GM10248 (cell line): ENCODE data around the gene CD6.
A peak's percentile ranks its signal among the peaks of the same experiment; 100 is the strongest.

Experiments
- CTCF ChIA-PET: fragments of 300-600 bp; sonication (Branson Sonifier 250); formaldehyde crosslinking; extraction: SDS; loops from one replicate; lab custom pipeline; 2021; ENCODE audit warnings: antibody characterized with exemption; lab: Yijun Ruan, JAX
- POLR2A ChIA-PET: fragments of 350-650 bp; sonication (Branson Sonifier 250); formaldehyde crosslinking; extraction: SDS; loops from one replicate; lab custom pipeline; 2020; ENCODE audit warnings: antibody characterized with exemption; lab: Yijun Ruan, JAX
- DNase-seq: peaks from one replicate; pipeline ENCODE4 v3.0.0; 2012; ENCODE audit errors: extremely low spot score
- TF ChIP-seq, protein P1 (sequence below): IDR thresholded peaks from 2 replicates; pipeline ENCODE4 v1.5.1; 2012; ENCODE audit warnings: mild to moderate bottlenecking, low read depth; ENCODE audit errors: extremely low read depth, missing control alignments, control extremely low read depth

The CD6 gene

DNA sequence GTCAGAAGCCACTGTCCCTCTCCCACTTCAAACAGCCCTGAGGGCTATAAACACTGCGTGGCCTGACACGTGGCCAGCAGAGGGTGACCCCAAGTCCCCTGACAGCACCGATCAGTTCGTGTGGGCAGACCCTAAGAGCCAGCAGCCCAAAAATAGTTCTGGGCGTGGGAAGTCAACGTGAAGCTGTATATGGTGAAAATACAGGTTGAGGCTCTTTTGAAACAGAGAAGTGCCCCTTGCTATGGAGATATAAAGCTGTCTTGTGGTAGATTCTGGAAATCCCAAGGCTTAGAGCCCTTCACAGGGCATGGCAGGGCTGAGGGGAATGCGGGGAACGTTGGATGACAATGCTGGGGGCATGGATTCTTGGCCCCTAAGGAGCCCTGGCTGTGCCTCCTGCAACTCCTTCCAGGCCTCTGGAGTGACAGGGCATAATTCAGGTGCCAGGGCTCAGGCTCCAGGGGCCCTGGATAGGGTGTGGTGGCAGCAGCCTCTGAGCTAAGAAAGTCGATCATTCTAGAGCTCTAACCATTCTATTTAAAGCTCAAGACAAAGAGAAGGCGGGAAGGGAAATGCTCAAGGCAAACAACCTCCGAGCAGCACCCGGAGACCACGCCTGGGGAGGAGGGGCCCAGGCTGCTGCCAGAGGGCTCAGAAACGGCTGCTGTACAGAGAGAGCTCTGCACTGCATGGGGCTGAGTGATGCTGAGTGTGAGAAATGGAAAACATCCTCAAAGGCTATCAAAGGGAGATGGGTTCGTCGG lies 70.5 kb downstream of the CD6 start:
- ChIA-PET CTCF (interaction anchor here (0.7 to 6.0 kb wide), 11 partner anchors 12 to 146 kb away, joined by 3 to 42 read pairs (median 4); no protein-coding TSS in a partner anchor), POLR2A (interaction anchor here (0.6 kb wide), 1 partner anchor 20 kb away, joined by 4 read pairs; no protein-coding TSS in a partner anchor)
- TF ChIP-seq, protein P1, sequence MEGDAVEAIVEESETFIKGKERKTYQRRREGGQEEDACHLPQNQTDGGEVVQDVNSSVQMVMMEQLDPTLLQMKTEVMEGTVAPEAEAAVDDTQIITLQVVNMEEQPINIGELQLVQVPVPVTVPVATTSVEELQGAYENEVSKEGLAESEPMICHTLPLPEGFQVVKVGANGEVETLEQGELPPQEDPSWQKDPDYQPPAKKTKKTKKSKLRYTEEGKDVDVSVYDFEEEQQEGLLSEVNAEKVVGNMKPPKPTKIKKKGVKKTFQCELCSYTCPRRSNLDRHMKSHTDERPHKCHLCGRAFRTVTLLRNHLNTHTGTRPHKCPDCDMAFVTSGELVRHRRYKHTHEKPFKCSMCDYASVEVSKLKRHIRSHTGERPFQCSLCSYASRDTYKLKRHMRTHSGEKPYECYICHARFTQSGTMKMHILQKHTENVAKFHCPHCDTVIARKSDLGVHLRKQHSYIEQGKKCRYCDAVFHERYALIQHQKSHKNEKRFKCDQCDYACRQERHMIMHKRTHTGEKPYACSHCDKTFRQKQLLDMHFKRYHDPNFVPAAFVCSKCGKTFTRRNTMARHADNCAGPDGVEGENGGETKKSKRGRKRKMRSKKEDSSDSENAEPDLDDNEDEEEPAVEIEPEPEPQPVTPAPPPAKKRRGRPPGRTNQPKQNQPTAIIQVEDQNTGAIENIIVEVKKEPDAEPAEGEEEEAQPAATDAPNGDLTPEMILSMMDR = no peak
- DNase-seq = peak; percentile 84

DNA sequence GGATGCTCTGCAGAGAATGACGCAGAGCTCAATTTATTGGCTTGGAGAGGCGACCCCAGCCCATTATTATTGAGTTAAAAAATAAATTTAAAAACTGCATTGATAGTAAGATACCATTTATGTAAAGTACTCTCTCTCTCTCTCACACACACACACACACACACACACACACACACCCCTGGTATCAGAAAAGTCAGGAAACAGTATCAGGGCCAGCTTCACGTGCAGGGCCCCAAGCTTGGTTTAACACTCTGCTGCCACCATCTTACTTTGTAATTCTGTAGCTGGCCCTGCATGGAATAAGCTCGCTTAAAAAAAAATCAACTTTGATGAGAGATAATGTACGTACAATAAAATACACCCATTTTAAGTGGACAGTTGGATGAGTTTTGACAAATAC lies 71.1 kb downstream of the CD6 start:
- DNase-seq = no peak
- CTCF ChIA-PET = interaction anchor here (0.7 to 6.0 kb wide), 12 partner anchors 11 to 145 kb away, joined by 3 to 42 read pairs (median 4); no protein-coding TSS in a partner anchor
- TF ChIP-seq, protein P1 = no peak
- POLR2A ChIA-PET = interaction anchor here (0.6 kb wide), 1 partner anchor 19 kb away, joined by 4 read pairs; no protein-coding TSS in a partner anchor

DNA sequence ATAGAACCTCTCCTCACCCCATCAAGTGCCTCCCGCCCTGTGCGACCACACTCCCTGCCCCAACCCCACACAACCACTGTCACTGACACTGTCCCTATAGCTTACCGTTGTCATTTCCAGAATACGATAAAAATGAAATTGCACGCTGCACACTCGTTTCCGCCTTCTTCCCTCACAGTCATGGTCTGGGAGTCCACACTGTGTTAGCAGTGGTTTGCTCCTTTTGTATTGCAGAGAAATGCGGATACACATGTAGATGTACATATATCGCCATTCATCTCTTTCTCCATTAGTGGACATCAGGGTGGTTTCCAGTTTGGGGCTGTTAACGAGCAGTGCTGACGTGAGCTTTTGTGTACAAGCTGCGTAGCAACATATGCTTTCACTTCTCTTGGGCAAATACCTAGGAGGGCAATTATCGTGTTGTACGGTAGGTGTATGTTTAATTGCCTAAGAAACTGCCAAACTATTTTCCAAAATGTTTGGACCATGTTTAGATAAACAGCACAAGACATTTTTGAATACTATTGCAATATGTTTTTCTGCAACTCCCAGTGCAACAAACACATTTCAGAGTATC lies 71.6 kb downstream of the CD6 start:
- POLR2A ChIA-PET = no interaction called here

DNA sequence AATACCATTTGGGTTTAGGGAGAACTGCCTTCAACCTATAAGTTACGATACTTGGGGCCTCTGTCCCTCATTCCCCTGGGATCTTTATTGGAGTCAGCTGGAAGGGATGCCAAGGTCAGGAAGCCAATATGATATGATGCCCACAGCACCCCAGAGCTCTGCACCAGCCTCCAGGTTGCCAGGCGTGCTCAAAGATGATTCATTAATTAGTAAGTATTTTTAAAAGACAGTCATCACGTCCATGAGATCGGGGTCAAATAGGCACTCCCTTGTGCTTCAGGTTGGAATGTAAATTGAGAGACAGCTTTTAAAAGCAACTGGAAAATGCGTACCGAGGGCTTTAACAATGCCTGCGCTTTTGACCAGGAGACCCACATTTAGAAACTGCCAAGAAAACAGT lies 73.8 kb downstream of the CD6 start:
- TF ChIP-seq, protein P1 = no peak
- ChIA-PET CTCF (interaction anchor here (1.3 to 6.0 kb wide), 5 partner anchors 8 to 282 kb away, joined by 3 to 42 read pairs (median 4); no protein-coding TSS in a partner anchor), POLR2A (no interaction called here)
- no peak for DNase-seq

More for the DNA sequence above, 71.6 kb downstream of the CD6 start:
- no peak for DNase-seq
- CTCF ChIA-PET = interaction anchor here (0.8 to 6.0 kb wide), 9 partner anchors 11 to 145 kb away, joined by 3 to 42 read pairs (median 4); no protein-coding TSS in a partner anchor
- TF ChIP-seq, protein P1 = no peak

DNA sequence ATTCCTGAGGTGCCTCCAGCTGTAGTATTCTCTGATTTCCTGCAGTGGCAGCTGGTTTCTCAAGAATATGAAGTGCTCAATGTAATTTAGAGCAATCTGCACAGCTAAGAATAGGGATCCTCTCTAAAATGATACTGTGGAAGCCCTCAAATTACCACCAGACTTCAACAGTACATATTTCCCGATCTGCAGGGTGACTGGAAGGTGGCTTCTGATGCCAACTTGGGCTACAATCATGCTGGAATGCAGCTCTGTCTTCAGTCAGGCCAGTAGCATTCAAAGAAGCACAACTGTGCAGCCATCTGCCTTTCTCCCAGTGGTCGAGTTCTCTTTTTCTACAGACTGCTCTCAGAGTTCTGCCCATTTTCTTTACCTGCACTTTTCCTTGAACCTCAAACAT lies 75.4 kb downstream of the CD6 start:
- TF ChIP-seq, protein P1 = no peak
- no peak for DNase-seq
- ChIA-PET CTCF (interaction anchor here (1.2 to 1.4 kb wide), 5 partner anchors 9 to 59 kb away, joined by 3 to 9 read pairs (median 3); no protein-coding TSS in a partner anchor), POLR2A (no interaction called here)

DNA sequence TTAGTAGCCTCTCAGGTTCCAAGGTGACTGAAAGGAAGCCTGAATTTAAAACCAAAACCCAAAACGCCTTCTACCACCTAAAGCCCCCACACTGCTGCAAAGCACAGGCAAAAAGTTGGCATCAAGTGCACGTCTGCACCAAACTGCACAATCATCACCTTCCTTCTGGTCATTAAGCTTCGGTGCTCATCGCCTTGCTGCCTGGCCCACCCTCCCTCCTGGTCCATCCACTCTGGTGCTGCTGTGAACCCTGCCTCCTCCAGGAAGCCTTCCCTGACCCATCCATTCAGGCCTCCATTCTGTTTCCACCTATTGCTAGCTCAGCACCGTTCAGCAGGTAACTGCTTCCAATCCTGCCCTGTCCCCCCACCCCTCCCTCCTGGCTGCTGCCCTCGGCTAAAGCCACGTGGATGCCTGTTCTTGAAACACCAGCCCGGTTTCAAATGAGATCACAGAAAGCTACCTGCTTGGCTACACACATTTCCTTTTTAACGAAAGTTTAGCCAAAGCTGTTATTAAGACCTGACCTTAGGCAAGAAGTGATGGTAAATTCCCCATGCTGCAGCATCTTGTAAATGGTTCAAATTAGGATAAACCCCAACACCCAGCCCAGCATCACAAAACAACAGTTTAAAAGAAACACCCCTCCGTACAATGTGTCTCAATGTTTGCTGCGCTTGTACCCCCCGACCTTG lies 77.0 kb downstream of the CD6 start:
- no peak for DNase-seq
- POLR2A ChIA-PET = interaction anchor here (0.6 kb wide), 1 partner anchor 218 kb away, joined by 3 read pairs; no protein-coding TSS in a partner anchor
- CTCF ChIA-PET = interaction anchor here (0.7 kb wide), 1 partner anchor 16 kb away, joined by 3 read pairs; no protein-coding TSS in a partner anchor
- TF ChIP-seq, protein P1 = no peak
